ENCODE measurements around the gene SHROOM2. TPM values are rescaled to one million over a fixed set of nuclear protein-coding genes. Genes with fewer than 3 reads are reported as not detected.

Gene SHROOM2
- total RNA-seq, 4 donors from 2014 or later: 7.8 to 13.2 (median 11.2) TPM

DNA sequence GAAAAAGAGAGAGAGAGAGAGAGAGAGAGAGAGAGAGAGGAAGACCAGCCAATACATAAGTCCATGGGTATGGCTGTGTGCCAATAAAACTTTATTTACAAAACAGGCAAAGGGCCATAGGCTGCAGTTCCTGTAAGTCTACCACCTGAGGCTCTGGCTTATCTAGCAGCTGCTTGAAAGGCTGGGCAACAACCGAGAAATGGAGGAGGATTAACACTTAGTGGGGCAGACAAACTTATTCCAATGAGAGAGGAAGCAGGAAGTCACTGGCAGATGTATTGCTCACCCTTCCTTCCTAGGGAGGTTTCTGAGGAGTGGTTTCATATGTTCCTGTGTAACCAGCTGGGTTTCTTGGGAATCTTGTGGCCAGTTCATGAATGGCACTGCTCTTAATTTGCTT lies 15.9 kb upstream of the SHROOM2 start:
- TF ChIP-seq, protein P1, sequence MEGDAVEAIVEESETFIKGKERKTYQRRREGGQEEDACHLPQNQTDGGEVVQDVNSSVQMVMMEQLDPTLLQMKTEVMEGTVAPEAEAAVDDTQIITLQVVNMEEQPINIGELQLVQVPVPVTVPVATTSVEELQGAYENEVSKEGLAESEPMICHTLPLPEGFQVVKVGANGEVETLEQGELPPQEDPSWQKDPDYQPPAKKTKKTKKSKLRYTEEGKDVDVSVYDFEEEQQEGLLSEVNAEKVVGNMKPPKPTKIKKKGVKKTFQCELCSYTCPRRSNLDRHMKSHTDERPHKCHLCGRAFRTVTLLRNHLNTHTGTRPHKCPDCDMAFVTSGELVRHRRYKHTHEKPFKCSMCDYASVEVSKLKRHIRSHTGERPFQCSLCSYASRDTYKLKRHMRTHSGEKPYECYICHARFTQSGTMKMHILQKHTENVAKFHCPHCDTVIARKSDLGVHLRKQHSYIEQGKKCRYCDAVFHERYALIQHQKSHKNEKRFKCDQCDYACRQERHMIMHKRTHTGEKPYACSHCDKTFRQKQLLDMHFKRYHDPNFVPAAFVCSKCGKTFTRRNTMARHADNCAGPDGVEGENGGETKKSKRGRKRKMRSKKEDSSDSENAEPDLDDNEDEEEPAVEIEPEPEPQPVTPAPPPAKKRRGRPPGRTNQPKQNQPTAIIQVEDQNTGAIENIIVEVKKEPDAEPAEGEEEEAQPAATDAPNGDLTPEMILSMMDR (IDR thresholded peaks at IDR 0.05): peak in 1 of 6 experiments; percentile 20
- TF ChIP-seq POLR2A (IDR thresholded peaks at IDR 0.05): no peak
- H3K9me3 ChIP-seq: no peaks in the 10 kb centered on the region
- no peaks in the 10 kb centered on the region for H3K36me3 ChIP-seq
- intact Hi-C loops (cut with DNase I): no loop called here
- H3K4me1 ChIP-seq: peaks cover 0 to 4% (median 0%) of the 10 kb centered on the region in 3 donors
- no peak for DNase-seq
- H3K27me3 ChIP-seq: peaks cover 0 to 5% (median 0%) of the 10 kb centered on the region in 4 donors
- H3K27ac ChIP-seq: peak overlapping the region in 3 of 4 donors; percentile 25 to 64 (median 49)
- WGBS, 2 donors: 31% methylated on average over 1 of the region's 1 CpG; no CpG with 5 or more reads in 1 of the 2 donors
- no peak overlapping the region for H3K4me3 ChIP-seq

DNA sequence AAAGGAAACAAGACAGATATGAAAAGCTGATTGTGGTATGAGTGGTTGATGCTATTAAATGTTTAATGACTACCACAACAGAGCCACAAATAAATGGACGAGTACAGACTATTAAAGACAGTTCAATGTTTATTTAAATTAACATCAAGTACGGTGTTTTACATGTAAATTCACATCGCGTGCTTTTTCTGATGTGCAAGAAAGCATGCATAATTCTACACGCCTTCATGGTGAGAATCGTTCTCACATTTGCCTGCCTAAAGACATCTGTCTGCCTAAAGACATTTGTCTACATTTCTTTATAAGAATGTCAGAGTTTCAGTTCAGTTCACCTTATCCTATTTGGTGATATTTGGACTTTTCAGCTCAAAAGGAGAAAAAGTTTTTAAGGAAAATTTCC lies 13.3 kb upstream of the SHROOM2 start:
- no peak for DNase-seq
- no peaks in the 10 kb centered on the region for H3K27me3 ChIP-seq
- no peaks in the 10 kb centered on the region for H3K36me3 ChIP-seq
- TF ChIP-seq, protein P1 (IDR thresholded peaks at IDR 0.05): no peak
- TF ChIP-seq POLR2A (IDR thresholded peaks at IDR 0.05): no peak
- 75 to 80% methylated on average over 6 of the region's 6 CpGs for WGBS, 2 donors
- intact Hi-C loops (cut with DNase I): no loop called here
- no peaks in the 10 kb centered on the region for H3K9me3 ChIP-seq
- H3K27ac ChIP-seq: no peak overlapping the region
- H3K4me3 ChIP-seq: no peak overlapping the region
- H3K4me1 ChIP-seq: no peaks in the 10 kb centered on the region

DNA sequence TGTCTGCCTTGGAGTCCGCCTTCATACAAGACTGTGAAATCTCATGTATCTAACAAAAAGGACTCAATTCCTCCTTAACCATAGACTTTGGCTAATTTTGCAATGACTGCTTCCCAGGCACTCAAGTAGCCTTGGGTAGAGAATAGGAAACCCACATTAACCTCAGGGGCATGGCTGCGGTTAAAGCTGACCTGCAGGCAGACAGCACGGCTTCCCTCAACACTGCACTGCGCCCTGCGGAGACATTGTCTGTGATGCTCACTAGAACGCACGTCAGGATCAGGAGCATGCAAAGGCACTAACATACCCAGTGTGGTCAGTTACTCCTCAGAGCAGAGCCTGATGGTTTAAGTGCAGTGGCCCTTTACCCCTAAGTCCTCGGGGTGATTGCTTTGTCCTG lies 10.3 kb upstream of the SHROOM2 start:
- Histone ChIP-seq H3K4me1 (no peaks in the 10 kb centered on the region), H3K27me3 (no peaks in the 10 kb centered on the region), H3K9me3 (no peaks in the 10 kb centered on the region), H3K27ac (no peak overlapping the region), H3K36me3 (no peaks in the 10 kb centered on the region), H3K4me3 (no peak overlapping the region)
- TF ChIP-seq POLR2A (IDR thresholded peaks at IDR 0.05): no peak
- TF ChIP-seq, protein P1 (IDR thresholded peaks at IDR 0.05): no peak
- no peak for DNase-seq
- 84% methylated on average over 7 of the region's 8 CpGs; no CpG with 5 or more reads in 1 of the 2 donors for WGBS, 2 donors
- intact Hi-C loops (cut with DNase I): no loop called here

DNA sequence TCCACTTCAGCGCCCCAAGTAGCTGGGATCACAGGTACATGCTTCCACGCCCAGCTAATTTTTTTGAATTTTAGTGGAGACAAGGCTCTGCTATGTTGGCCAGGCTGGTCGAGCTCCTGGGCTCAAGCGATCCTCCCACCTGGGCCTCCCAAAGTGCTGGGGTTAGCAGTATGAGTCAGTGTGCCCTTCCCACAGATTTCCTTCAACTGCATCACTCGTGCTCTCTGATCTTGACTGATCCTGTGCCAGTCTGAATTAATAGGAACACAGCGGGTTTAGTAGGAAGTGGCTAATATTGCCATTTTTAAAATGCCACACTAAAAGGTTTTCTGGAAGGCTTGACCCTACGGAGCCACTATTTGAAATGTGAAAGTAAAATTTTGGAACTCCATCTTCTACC lies 4.3 kb upstream of the SHROOM2 start:
- H3K9me3 ChIP-seq: no peaks in the 10 kb centered on the region
- whole genome bisulfite sequencing, 2 donors: 46 to 63% methylated on average over 7 of the region's 7 CpGs
- peaks cover 0 to 18% (median 0%) of the 10 kb centered on the region in 4 donors for H3K27me3 ChIP-seq
- no peak overlapping the region for H3K4me3 ChIP-seq
- TF ChIP-seq, protein P1 (IDR thresholded peaks at IDR 0.05): no peak
- TF ChIP-seq POLR2A (IDR thresholded peaks at IDR 0.05): no peak
- no peak for DNase-seq
- H3K4me1 ChIP-seq: no peaks in the 10 kb centered on the region
- H3K36me3 ChIP-seq: no peaks in the 10 kb centered on the region
- H3K27ac ChIP-seq: no peak overlapping the region
- intact Hi-C loops (cut with DNase I): no loop called here

DNA sequence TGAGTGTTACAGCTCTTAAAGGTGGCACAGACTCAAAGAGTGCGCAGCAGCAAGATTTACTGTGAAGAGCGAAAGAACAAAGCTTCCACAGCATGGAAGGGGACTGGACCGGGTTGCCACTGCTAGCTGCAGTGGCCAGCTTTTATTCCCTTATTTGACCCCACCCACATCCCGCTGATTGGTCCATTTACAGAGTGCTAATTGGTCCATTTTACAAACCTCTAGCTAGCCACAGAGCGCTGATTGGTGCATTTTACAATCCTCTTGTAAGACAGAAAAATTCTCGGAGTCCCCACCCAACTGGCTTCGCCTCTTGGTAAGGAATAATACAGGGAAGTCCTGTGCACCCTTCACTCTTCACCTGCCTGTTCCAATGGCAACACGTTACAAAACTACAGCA lies 1.9 kb upstream of the SHROOM2 start:
- H3K27me3 ChIP-seq: peaks cover 0 to 18% (median 0%) of the 10 kb centered on the region in 4 donors
- DNase-seq: no peak
- 86 to 95% methylated on average over 3 to 8 of the region's 8 CpGs for WGBS, 2 donors
- no peaks in the 10 kb centered on the region for H3K36me3 ChIP-seq
- peaks cover 0 to 21% (median 0%) of the 10 kb centered on the region in 3 donors for H3K4me1 ChIP-seq
- TF ChIP-seq, protein P1 (IDR thresholded peaks at IDR 0.05): no peak
- TF ChIP-seq POLR2A (IDR thresholded peaks at IDR 0.05): no peak
- no peak overlapping the region for H3K27ac ChIP-seq
- H3K9me3 ChIP-seq: no peaks in the 10 kb centered on the region
- no peak overlapping the region for H3K4me3 ChIP-seq
- intact Hi-C loops (cut with DNase I): no loop called here

Data from esophagus squamous epithelium (tissue), 5 donors.